ENCODE measurements around the gene SLIT3.

DNA sequence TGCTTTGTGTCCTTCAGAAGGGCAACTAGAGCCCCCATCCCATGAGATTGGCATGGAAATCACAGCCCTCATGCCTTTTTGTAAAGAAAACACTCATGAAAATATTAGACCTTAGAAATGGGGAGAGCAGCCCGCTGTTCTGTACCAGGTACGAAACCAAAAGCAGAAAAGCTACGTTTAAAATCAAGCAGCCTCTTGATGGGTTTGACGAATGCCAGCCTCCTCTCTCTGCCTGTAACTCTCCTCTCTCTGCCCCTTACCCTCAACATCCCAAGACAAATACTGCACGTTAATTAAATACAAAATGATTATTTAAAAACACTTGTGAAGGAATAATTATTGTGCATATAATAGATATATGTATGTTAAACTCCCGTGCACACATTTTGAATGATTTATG lies 390.1 kb downstream of the SLIT3 start:
- no peak for TF ChIP-seq CTCF (IDR thresholded peaks at IDR 0.05)
- TF ChIP-seq POLR2A (IDR thresholded peaks at IDR 0.05), result no peak
